OCI-LY7 (cell line): Measurements from ENCODE around the gene TGM3. TPM values are rescaled to one million over a fixed set of nuclear protein-coding genes. Genes with fewer than 3 reads are reported as not detected.

ENCODE experiments used
- BruUV-seq: library from RNA; stranded (reverse); fragments of 400-500 nt; replicated peaks from 2 replicates; lab custom pipeline; 2021; lab: Mats Ljungman, UMichigan
- CTCF ChIA-PET: fragments of 300-600 bp; sonication (Branson Sonifier 250); formaldehyde crosslinking; loops from one replicate; lab custom pipeline; 2022; ENCODE audit warnings: antibody characterized with exemption; ENCODE audit not compliant: unreplicated experiment; lab: Charles Lee
- POLR2A ChIA-PET: fragments of 300-600 bp; sonication (Branson Sonifier 250); formaldehyde crosslinking; loops from one replicate; lab custom pipeline; 2022; ENCODE audit warnings: antibody characterized with exemption; lab: Charles Lee
- DNase-seq: peaks from one replicate; pipeline ENCODE4 v3.0.0-alpha.2; 2015; ENCODE audit warnings: low spot score
- H2AFZ ChIP-seq: fragments of 200-600 bp; sonication (generic), shearing (Covaris generic); 2 replicates; pipeline ENCODE4 v1.6.1; 2014; ENCODE audit warnings: mild to moderate bottlenecking, antibody characterized with exemption, low read length, moderate library complexity
- H3K27ac ChIP-seq: fragments of 200-600 bp; sonication (generic); 2 replicates; pipeline ENCODE4 v1.5.1; 2014; ENCODE audit warnings: mixed run types, low read depth, mild to moderate bottlenecking, moderate library complexity, low read length, inconsistent platforms; ENCODE audit not compliant: poor library complexity, severe bottlenecking
- H3K36me3 ChIP-seq: fragments of 200-600 bp; sonication (generic); 2 replicates; pipeline ENCODE4 v1.6.1; 2014; ENCODE audit warnings: mild to moderate bottlenecking, antibody characterized with exemption, low read length, moderate library complexity, mixed read lengths; ENCODE audit not compliant: insufficient read depth
- H3K4me1 ChIP-seq: fragments of 200-600 bp; sonication (generic); 2 replicates; pipeline ENCODE4 v1.5.1; 2014; ENCODE audit warnings: mild to moderate bottlenecking, low read length; ENCODE audit not compliant: insufficient read depth, poor library complexity, severe bottlenecking
- H3K4me2 ChIP-seq: fragments of 200-600 bp; sonication (generic); 2 replicates; pipeline ENCODE4 v1.6.1; 2014; ENCODE audit warnings: mild to moderate bottlenecking, low read length
- H3K4me3 ChIP-seq: fragments of 200-600 bp; sonication (generic); 2 replicates; pipeline ENCODE4 v1.5.1; 2014; ENCODE audit warnings: mild to moderate bottlenecking, low read depth, low read length; ENCODE audit not compliant: poor library complexity, severe bottlenecking
- H3K79me2 ChIP-seq: fragments of 200-600 bp; sonication (generic); 2 replicates; pipeline ENCODE4 v1.6.1; 2016; ENCODE audit warnings: low read depth, mild to moderate bottlenecking, low read length, moderate library complexity, mixed read lengths; ENCODE audit not compliant: insufficient read depth
- H3K9me2 ChIP-seq: fragments of 200-600 bp; sonication (generic); 2 replicates; pipeline ENCODE4 v1.6.1; 2016; ENCODE audit warnings: mild to moderate bottlenecking, low read length, mixed read lengths; ENCODE audit not compliant: insufficient read depth
- H3K9me3 ChIP-seq: fragments of 200-600 bp; sonication (generic); 2 replicates; pipeline ENCODE4 v1.6.1; 2014; ENCODE audit warnings: mild to moderate bottlenecking, mixed run types, low read length, mixed read lengths
- H4K20me1 ChIP-seq: fragments of 200-600 bp; sonication (generic); 2 replicates; pipeline ENCODE4 v1.6.1; 2014; ENCODE audit warnings: mild to moderate bottlenecking, antibody characterized with exemption, low read length, moderate library complexity, mixed read lengths; ENCODE audit not compliant: insufficient read depth
- CTCF ChIP-seq: fragments of 200-600 bp; sonication (generic); conservative IDR thresholded peaks from 2 replicates; pipeline ENCODE4 v1.5.1; 2014; ENCODE audit warnings: mild to moderate bottlenecking, antibody characterized with exemption, low read length, moderate library complexity, mixed read lengths
- EZH2phosphoT487 ChIP-seq: fragments of 200-600 bp; sonication (generic); IDR thresholded peaks from 2 replicates; pipeline ENCODE4 v1.6.1; 2018; ENCODE audit warnings: low read depth, borderline replicate concordance, mild to moderate bottlenecking, mixed run types, antibody characterized with exemption, low read length, moderate library complexity, mixed read lengths
- intact Hi-C: fragments of 100-400 bp; cut with micrococcal nuclease; formaldehyde crosslinking; loops from one replicate; pipeline ENCODE4 v1.10.0; 2022; ENCODE audit not compliant: unreplicated experiment
- total RNA-seq, 2 experiments: library from RNA; depleted of rRNA in 1 of 2; stranded (reverse); fragments of >200 nt in 1 of 2; shearing (Covaris generic) in 1 of 2; gene quantifications; 2 replicates each; pipeline ENCODE4 v1.2.3, GENCODE V29; 2014 to 2022

TGM3 gene
- total RNA-seq, 2 experiments from 2014 or later, result not detected

- no peak for TF ChIP-seq EZH2phosphoT487
- intact Hi-C loops, result no loop called here
- Histone ChIP-seq H3K4me1 (no peaks in the 10 kb centered on the region), H3K4me3 (no peak overlapping the region), H3K36me3 (no peaks in the 10 kb centered on the region), H4K20me1 (no peaks in the 10 kb centered on the region), H3K79me2 (no peaks in the 10 kb centered on the region), H3K27ac (no peak overlapping the region), H3K9me3 (no peaks in the 10 kb centered on the region), H3K4me2 (no peak overlapping the region), H3K9me2 (no peaks in the 10 kb centered on the region), H2AFZ (no peak overlapping the region)
- ChIA-PET POLR2A (no interaction called here), CTCF (no interaction called here)
- no TSS peak for BruUV-seq
- no peak for DNase-seq
These were observed 515 bp upstream of the TGM3 start for GRCh38 chr20:2295286-2295685.

DNA sequence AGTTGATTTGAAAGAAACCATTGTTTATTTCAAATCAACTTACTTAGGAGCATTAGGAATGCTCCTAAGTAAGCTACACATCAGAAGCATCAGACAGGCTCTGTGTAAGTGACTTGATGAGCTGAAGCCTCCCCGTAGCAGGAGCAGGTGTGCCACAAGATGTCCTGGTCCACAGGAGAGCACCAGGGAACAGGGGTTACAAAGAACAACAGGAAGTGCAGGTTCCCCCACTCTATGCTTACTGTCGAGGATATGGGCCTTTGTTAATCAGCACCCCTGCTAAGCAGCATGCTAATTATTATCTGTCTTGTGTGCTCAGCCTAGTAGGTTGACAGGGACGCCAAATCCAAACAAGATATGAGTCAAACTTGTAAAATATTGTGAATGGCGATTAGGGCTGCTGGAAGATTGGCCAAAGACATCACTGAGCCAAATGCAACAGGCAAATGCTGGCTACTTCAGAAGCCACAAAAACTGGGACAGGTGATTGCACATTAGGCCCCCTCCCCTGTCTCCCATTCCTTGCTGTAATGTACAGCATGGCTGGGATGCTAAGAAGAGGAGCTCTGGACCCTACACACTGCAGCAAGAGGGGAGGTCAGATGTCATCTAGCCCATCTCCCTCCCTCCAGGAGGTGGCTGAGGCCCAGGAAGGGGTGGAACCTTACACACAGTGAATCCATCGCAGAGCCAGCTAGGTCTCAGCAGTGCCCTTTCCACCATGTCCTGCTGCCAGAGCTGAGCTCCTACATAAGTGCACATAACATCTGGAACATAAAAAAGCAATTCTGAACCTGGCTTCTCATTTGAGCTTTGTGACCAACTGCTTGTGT lies 939 bp downstream of the TGM3 start:
- H4K20me1 ChIP-seq, result no peaks in the 10 kb centered on the region
- intact Hi-C loops, result no loop called here
- DNase-seq, result no peak
- H3K9me3 ChIP-seq, result no peaks in the 10 kb centered on the region
- BruUV-seq, result no TSS peak
- no peak overlapping the region for H3K4me2 ChIP-seq
- H3K4me3 ChIP-seq, result no peak overlapping the region
- H3K27ac ChIP-seq, result no peak overlapping the region
- H3K36me3 ChIP-seq, result no peaks in the 10 kb centered on the region
- peaks cover 12% of the 10 kb centered on the region for H3K4me1 ChIP-seq
- H3K9me2 ChIP-seq, result no peaks in the 10 kb centered on the region
- no peaks in the 10 kb centered on the region for H3K79me2 ChIP-seq
- TF ChIP-seq EZH2phosphoT487 (no peak), CTCF (no peak)
- CTCF ChIA-PET, result no interaction called here
- POLR2A ChIA-PET, result interaction anchor here (1.1 kb wide), 1 partner anchor 8 kb away, joined by 3 read pairs; no protein-coding TSS in a partner anchor
- no peak overlapping the region for H2AFZ ChIP-seq

DNA sequence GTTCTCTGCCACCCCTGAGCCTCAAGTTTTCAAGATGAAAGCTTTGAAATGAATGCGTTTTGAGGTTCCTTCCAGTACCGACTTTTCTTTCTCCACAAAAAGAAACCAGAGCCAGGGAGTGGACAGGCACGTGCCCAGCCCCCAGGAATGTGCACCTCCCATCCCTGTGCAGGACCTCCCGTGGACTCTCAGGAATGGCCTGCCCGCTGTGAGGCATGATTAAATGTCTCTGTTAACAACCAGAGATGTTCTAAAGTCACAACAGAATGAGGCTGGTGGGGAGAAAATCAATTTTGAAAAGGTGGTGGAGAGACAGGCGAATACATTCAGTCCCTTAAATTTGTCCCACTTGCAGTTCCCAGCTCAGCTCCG lies 1.5 kb downstream of the TGM3 start:
- Histone ChIP-seq H2AFZ (no peak overlapping the region), H4K20me1 (no peaks in the 10 kb centered on the region), H3K9me2 (no peaks in the 10 kb centered on the region), H3K79me2 (no peaks in the 10 kb centered on the region), H3K27ac (no peak overlapping the region), H3K4me2 (no peak overlapping the region), H3K4me3 (no peak overlapping the region), H3K9me3 (no peaks in the 10 kb centered on the region), H3K4me1 (peaks cover 14% of the 10 kb centered on the region), H3K36me3 (no peaks in the 10 kb centered on the region)
- POLR2A ChIA-PET, result interaction anchor here (1.1 kb wide), 1 partner anchor 9 kb away, joined by 3 read pairs; no protein-coding TSS in a partner anchor
- TF ChIP-seq EZH2phosphoT487 (no peak), CTCF (no peak)
- intact Hi-C loops, result no loop called here
- no TSS peak for BruUV-seq
- no peak for DNase-seq
- CTCF ChIA-PET, result no interaction called here
